H1 (cell line): ENCODE measurements around the gene PACSIN2. TPM values are rescaled to one million over a fixed set of nuclear protein-coding genes. Genes with fewer than 3 reads are reported as not detected.

ENCODE experiments used
- CTCF ChIA-PET: fragments of 300-600 bp; sonication (Branson Sonifier 250); formaldehyde crosslinking; loops from one replicate; lab custom pipeline; 2021; ENCODE audit not compliant: partially characterized antibody; lab: Charles Lee
- POLR2A ChIA-PET: fragments of 300-600 bp; sonication (Branson Sonifier 250); formaldehyde crosslinking; loops from one replicate; lab custom pipeline; 2021; ENCODE audit warnings: inconsistent platforms; ENCODE audit not compliant: partially characterized antibody; lab: Charles Lee
- DNase-seq, 2 experiments: peaks; one replicate each; pipeline versions ENCODE4 v3.0.0 to v3.0.0-alpha.2; 2010 to 2022; ENCODE audit warnings: low spot score in 2 of 2, low read depth in 1 of 2, mixed read lengths in 1 of 2
- FAIRE-seq: peaks from 2 replicates; lab custom pipeline; 2011; peaks lifted over from hg19 to GRCh38; lab: Jason Lieb, UNC
- H2AFZ ChIP-seq: 2 replicates; pipeline ENCODE4 v1.8.1; 2012; ENCODE audit warnings: low read length, inconsistent platforms
- H2AK5ac ChIP-seq: 2 replicates; pipeline ENCODE4 v1.6.1; 2013; ENCODE audit warnings: low read depth, low read length
- H2BK120ac ChIP-seq: replicated peaks from 2 replicates; pipeline ENCODE3; 2013; ENCODE audit warnings: low read depth, low read length, inconsistent platforms
- H2BK12ac ChIP-seq: 2 replicates; pipeline ENCODE4 v1.6.1; 2013; ENCODE audit warnings: low read depth, low read length
- H2BK15ac ChIP-seq: 2 replicates; pipeline ENCODE4 v1.6.1; 2013; ENCODE audit warnings: low read length
- H2BK20ac ChIP-seq: 2 replicates; pipeline ENCODE4 v1.6.1; 2013; ENCODE audit warnings: low read length
- H2BK5ac ChIP-seq: 2 replicates; pipeline ENCODE4 v1.6.1; 2013; ENCODE audit warnings: low read depth, low read length
- H3K14ac ChIP-seq: 2 replicates; pipeline ENCODE4 v1.6.1; 2013; ENCODE audit warnings: inconsistent platforms; ENCODE audit not compliant: insufficient read length
- H3K18ac ChIP-seq: 2 replicates; pipeline ENCODE4 v1.6.1; 2013; ENCODE audit warnings: low read length; ENCODE audit errors: extremely low read depth
- H3K23ac ChIP-seq: 2 replicates; pipeline ENCODE4 v1.6.1; 2013; ENCODE audit warnings: inconsistent platforms; ENCODE audit not compliant: insufficient read length
- H3K23me2 ChIP-seq: 2 replicates; pipeline ENCODE4 v1.6.1; 2013; ENCODE audit warnings: low read depth, low read length
- H3K27ac ChIP-seq: 2 replicates; pipeline ENCODE4 v1.6.1; 2011; ENCODE audit warnings: low read depth, low read length, inconsistent platforms
- H3K27me3 ChIP-seq, 4 experiments: replicated peaks in 1 of 4; 1 replicate in 1 of 4; 2 replicates in 3 of 4; pipeline versions ENCODE4 v1.6.1 to v1.8.1; 2011 to 2013; ENCODE audit warnings: low read length in 3 of 4, mild to moderate bottlenecking in 3 of 4, inconsistent platforms in 2 of 4, mixed read lengths in 2 of 4, moderate library complexity in 1 of 4; ENCODE audit not compliant: control insufficient read depth in 3 of 4, insufficient read depth in 3 of 4; ENCODE audit errors: extremely low read depth in 1 of 4
- H3K36me3 ChIP-seq, 4 experiments: 2 replicates each; pipeline versions ENCODE4 v1.6.1 to v1.8.1; 2011 to 2013; ENCODE audit warnings: mild to moderate bottlenecking in 4 of 4, low read length in 3 of 4, moderate library complexity in 2 of 4, control low read depth in 1 of 4, inconsistent platforms in 1 of 4; ENCODE audit not compliant: insufficient read depth in 4 of 4, control insufficient read depth in 2 of 4
- H3K4ac ChIP-seq: replicated peaks from 2 replicates; pipeline ENCODE3; 2013; ENCODE audit warnings: low read length, low read depth, mixed read lengths, inconsistent platforms; ENCODE audit not compliant: insufficient read length
- H3K4me1 ChIP-seq, 4 experiments: replicated peaks in 1 of 4; 1 replicate in 1 of 4; 2 replicates in 3 of 4; pipeline versions ENCODE4 v1.6.1 to v1.8.1; 2011 to 2013; ENCODE audit warnings: low read length in 3 of 4, inconsistent platforms in 2 of 4, mixed read lengths in 1 of 4; ENCODE audit not compliant: insufficient read depth in 4 of 4, control insufficient read depth in 3 of 4
- H3K4me2 ChIP-seq, 2 experiments: 2 replicates each; pipeline versions ENCODE4 v1.6.1 to v1.8.1; 2011 to 2013; ENCODE audit warnings: low read depth in 2 of 2, low read length in 2 of 2, control low read depth in 1 of 2, inconsistent platforms in 1 of 2, mild to moderate bottlenecking in 1 of 2; ENCODE audit not compliant: insufficient read depth in 1 of 2
- H3K4me3 ChIP-seq, 4 experiments: fragments of 200-600, 300-600 bp in 1 of 4; sonication (generic), shearing (Covaris generic), sonication (Bioruptor Twin) in 1 of 4; 2 replicates each; pipeline versions ENCODE4 v1.5.1 to v1.8.1; 2011 to 2016; ENCODE audit warnings: low read length in 4 of 4, low read depth in 3 of 4, control low read depth in 2 of 4, inconsistent platforms in 2 of 4, mild to moderate bottlenecking in 2 of 4, mixed read lengths in 1 of 4, moderate library complexity in 1 of 4; ENCODE audit not compliant: insufficient read depth in 2 of 4; ENCODE audit errors: extremely low read depth in 1 of 4
- H3K56ac ChIP-seq: replicated peaks from 2 replicates; pipeline ENCODE3; 2013; ENCODE audit warnings: low read depth, mild to moderate bottlenecking, mixed read lengths, low read length, inconsistent platforms; ENCODE audit not compliant: insufficient read length
- H3K79me1 ChIP-seq: 2 replicates; pipeline ENCODE4 v1.6.1; 2013; ENCODE audit warnings: low read depth, low read length, control low read depth
- H3K79me2 ChIP-seq, 2 experiments: 2 replicates each; pipeline versions ENCODE4 v1.6.1 to v1.8.1; 2012 to 2013; ENCODE audit warnings: low read length in 2 of 2, mild to moderate bottlenecking in 2 of 2, inconsistent platforms in 1 of 2; ENCODE audit not compliant: insufficient read depth in 2 of 2, control insufficient read depth in 1 of 2
- H3K9ac ChIP-seq, 4 experiments: replicated peaks in 1 of 4; 1 replicate in 1 of 4; 2 replicates in 3 of 4; pipeline versions ENCODE4 v1.6.1 to v1.8.1; 2011 to 2013; ENCODE audit warnings: low read depth in 3 of 4, low read length in 3 of 4, control low read depth in 2 of 4, mild to moderate bottlenecking in 2 of 4, moderate library complexity in 2 of 4, inconsistent platforms in 1 of 4; ENCODE audit errors: extremely low read depth in 1 of 4
- H3K9me3 ChIP-seq, 2 experiments: 2 replicates each; pipeline versions ENCODE4 v1.6.1 to v1.8.1; 2012 to 2013; ENCODE audit warnings: mild to moderate bottlenecking in 2 of 2, moderate library complexity in 2 of 2, control low read depth in 1 of 2, inconsistent platforms in 1 of 2, low read depth in 1 of 2, low read length in 1 of 2, mixed read lengths in 1 of 2; ENCODE audit not compliant: insufficient read depth in 2 of 2
- H4K20me1 ChIP-seq, 2 experiments: replicated peaks in 1 of 2; 2 replicates each; pipeline versions ENCODE3 to v1.8.1; 2011 to 2013; ENCODE audit warnings: inconsistent platforms in 2 of 2, low read length in 2 of 2, mild to moderate bottlenecking in 1 of 2; ENCODE audit not compliant: insufficient read depth in 2 of 2, control insufficient read depth in 1 of 2
- H4K5ac ChIP-seq: 2 replicates; pipeline ENCODE4 v1.6.1; 2013; ENCODE audit warnings: low read length, low read depth, mixed read lengths, inconsistent platforms; ENCODE audit not compliant: insufficient read length
- H4K8ac ChIP-seq: 2 replicates; pipeline ENCODE4 v1.8.0; 2013; ENCODE audit warnings: mild to moderate bottlenecking, moderate library complexity, low read length, inconsistent platforms; ENCODE audit not compliant: insufficient read depth; ENCODE audit errors: extremely low read depth
- H4K91ac ChIP-seq: replicated peaks from 2 replicates; pipeline ENCODE3; 2013; ENCODE audit warnings: low read length, mixed read lengths, inconsistent platforms; ENCODE audit not compliant: insufficient read length
- BACH1 ChIP-seq: IDR thresholded peaks from 2 replicates; pipeline ENCODE4 v1.6.1; 2012; ENCODE audit warnings: low read length, improper control_type of control experiment
- BRCA1 ChIP-seq: IDR thresholded peaks from 2 replicates; pipeline ENCODE4 v1.6.1; 2012; ENCODE audit warnings: low read depth, low read length, improper control_type of control experiment
- CBX5 ChIP-seq: fragments of 300-800, 300-1000 bp; sonication (generic); IDR thresholded peaks from 2 replicates; pipeline ENCODE4 v1.7.1; 2016; ENCODE audit warnings: antibody characterized with exemption, low read length, low read depth
- EGR1 ChIP-seq: IDR thresholded peaks from 2 replicates; pipeline ENCODE4 v1.6.1; 2011; ENCODE audit warnings: low read depth, low read length, borderline replicate concordance
- EZH2 ChIP-seq: fragments of 200-600 bp; sonication (generic); IDR thresholded peaks from 2 replicates; pipeline ENCODE4 v1.7.1; 2012; ENCODE audit warnings: low read depth, mild to moderate bottlenecking, moderate library complexity, low read length, inconsistent platforms; ENCODE audit not compliant: severe bottlenecking
- KDM4A ChIP-seq: IDR thresholded peaks from one replicate; pipeline ENCODE4 v1.7.1; 2012; ENCODE audit warnings: low read depth, mild to moderate bottlenecking, moderate library complexity, low read length, inconsistent platforms; ENCODE audit not compliant: severe bottlenecking
- PHF8 ChIP-seq: fragments of 200-600 bp; sonication (generic); conservative IDR thresholded peaks from 2 replicates; pipeline ENCODE4 v1.7.1; 2012; ENCODE audit warnings: low read depth, mild to moderate bottlenecking, inconsistent platforms, low read length, moderate library complexity
- RBBP5 ChIP-seq: IDR thresholded peaks from 2 replicates; pipeline ENCODE4 v1.7.1; 2012; ENCODE audit warnings: low read depth, mild to moderate bottlenecking, inconsistent platforms, low read length, moderate library complexity, borderline replicate concordance
- SIRT6 ChIP-seq: IDR thresholded peaks from one replicate; pipeline ENCODE4 v1.7.1; 2012; ENCODE audit warnings: low read length, inconsistent platforms
- SP4 ChIP-seq: IDR thresholded peaks from 2 replicates; pipeline ENCODE4 v1.6.1; 2012; ENCODE audit warnings: low read length, inconsistent platforms
- SUZ12 ChIP-seq: fragments of 200-600 bp; sonication (generic); IDR thresholded peaks from 2 replicates; pipeline ENCODE4 v1.6.1; 2012; ENCODE audit warnings: mild to moderate bottlenecking, inconsistent platforms, low read length, moderate library complexity, mixed read lengths
- TBP ChIP-seq: IDR thresholded peaks from 2 replicates; pipeline ENCODE4 v1.6.1; 2011; ENCODE audit warnings: low read depth, low read length, improper control_type of control experiment
- TEAD4 ChIP-seq: IDR thresholded peaks from 2 replicates; pipeline ENCODE4 v1.6.1; 2012; ENCODE audit warnings: low read depth, low read length, inconsistent platforms, mixed read lengths
- WGBS, 2 experiments: shearing (Covaris generic) in 1 of 2; methylation state at CpG; one replicate each; pipeline versions ENCODE4 v1.1.6 to v1.1.7; 2013 to 2015; ENCODE audit warnings: low lambda C conversion rate in 2 of 2, mixed read lengths in 2 of 2, inconsistent platforms in 1 of 2, low coverage in 1 of 2, missing lambda C conversion rate in 1 of 2; ENCODE audit not compliant: insufficient replicate concordance in 2 of 2, insufficient coverage in 1 of 2, insufficient read length in 1 of 2; ENCODE audit errors: extremely low coverage in 1 of 2, missing lambda C conversion rate in 1 of 2; 5-methylcytosine and 5-hydroxymethylcytosine counted together
- polyA plus RNA-seq, 7 experiments: library from polyadenylated mRNA; depleted of rRNA in 3 of 7; stranded (reverse) in 5 of 7; unstranded in 2 of 7; fragments of >200 nt in 5 of 7; fragments of 200-250 nt in 2 of 7; gene quantifications; 1 replicate in 5 of 7; 2 replicates in 1 of 7; 4 replicates in 1 of 7; pipeline versions ENCODE4 v1.2.1 to v1.2.3, GENCODE V29; 2011 to 2013; ENCODE audit warnings: missing spikeins in 2 of 7, mixed read lengths in 2 of 7
- total RNA-seq: library from RNA; stranded (reverse); fragmentation: NEBNext Ultra II Directional; extraction: Animal tissue kit (Norgen Biotek cat#: 25700); gene quantifications from 2 replicates; pipeline ENCODE4 v1.2.1, GENCODE V29; 2021
- TF ChIP-seq, protein P1 (sequence below): IDR thresholded peaks from 2 replicates; pipeline ENCODE4 v1.6.1; 2012; ENCODE audit warnings: inconsistent platforms

The PACSIN2 gene
- total and polyA plus RNA-seq, 2 of the 8 experiments (the other 6 are each of a cell fraction or from before 2014, with no cell fraction given), result 44.8 to 64.2 TPM

GRCh38 chr22:42821386-42821785 is 193.6 kb downstream of the PACSIN2 start:
- H3K79me2 ChIP-seq, result no peaks in the 10 kb centered on the region
- CTCF ChIA-PET, result interaction anchor here (0.8 to 4.3 kb wide), 19 partner anchors 10 to 338 kb away, joined by 3 to 37 read pairs (median 6); no protein-coding TSS in a partner anchor

More at GRCh38 chr22:42821386-42821785, 193.6 kb downstream of the PACSIN2 start:
- no peak overlapping the region for H2AK5ac ChIP-seq
- H3K18ac ChIP-seq, result no peak overlapping the region
- H3K23ac ChIP-seq, result no peak overlapping the region
- H2BK12ac ChIP-seq, result no peak overlapping the region
- no peaks in the 10 kb centered on the region for H4K20me1 ChIP-seq
- no peak overlapping the region for H3K9ac ChIP-seq
- H4K5ac ChIP-seq, result no peak overlapping the region
- H3K27ac ChIP-seq, result no peak overlapping the region
- peaks cover 0 to 4% of the 10 kb centered on the region in 2 experiments; a peak in 2 of 4 replicates for H3K9me3 ChIP-seq
- H3K23me2 ChIP-seq, result peaks cover 2% of the 10 kb centered on the region; the same call in 1 of the 2 replicates
- 88% methylated on average over 3 of the region's 3 CpGs; no CpG with 5 or more reads in 1 of the 2 experiments for WGBS, 2 experiments
- no peaks in the 10 kb centered on the region; a peak in 1 of 8 replicates for H3K36me3 ChIP-seq
- no peak overlapping the region for H2AFZ ChIP-seq
- no peak for DNase-seq
- no peak overlapping the region for H4K8ac ChIP-seq
- H3K27me3 ChIP-seq, result no peaks in the 10 kb centered on the region
- no peak overlapping the region for H3K14ac ChIP-seq
- no peak for TF ChIP-seq PHF8
- TF ChIP-seq EGR1, result no peak
- TF ChIP-seq BACH1, result no peak
- no peak for TF ChIP-seq TEAD4
- TF ChIP-seq RBBP5, result no peak
- no peak for TF ChIP-seq SIRT6
- no peak for TF ChIP-seq TBP
- TF ChIP-seq SP4, result no peak
- no peak for TF ChIP-seq KDM4A
- no peak for TF ChIP-seq BRCA1
- TF ChIP-seq, protein P1, sequence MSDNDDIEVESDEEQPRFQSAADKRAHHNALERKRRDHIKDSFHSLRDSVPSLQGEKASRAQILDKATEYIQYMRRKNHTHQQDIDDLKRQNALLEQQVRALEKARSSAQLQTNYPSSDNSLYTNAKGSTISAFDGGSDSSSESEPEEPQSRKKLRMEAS, result no peak
- TF ChIP-seq CBX5, result no peak
- no peak for TF ChIP-seq SUZ12
- no peak for TF ChIP-seq EZH2
- TF ChIP-seq, all 59 proteins: peak for 0
- POLR2A ChIA-PET, result no interaction called here
- Histone ChIP-seq H2BK5ac (no peak overlapping the region), H3K4ac (no peak overlapping the region), H3K4me1 (no peaks in the 10 kb centered on the region), H2BK15ac (no peak overlapping the region), H2BK20ac (no peak overlapping the region), H3K4me3 (no peak overlapping the region), H4K91ac (no peak overlapping the region), H2BK120ac (no peak overlapping the region), H3K79me1 (no peaks in the 10 kb centered on the region), H3K56ac (no peak overlapping the region), H3K4me2 (no peak overlapping the region)
- FAIRE-seq, result no peak
